Measurements from ENCODE around the gene RPL18.
"Not testable (repeated sequence)": the region's sequence is repeated elsewhere in the genome, so short reads cannot be mapped to it uniquely, and the experiment has no call there.

The RPL18 gene

DNA sequence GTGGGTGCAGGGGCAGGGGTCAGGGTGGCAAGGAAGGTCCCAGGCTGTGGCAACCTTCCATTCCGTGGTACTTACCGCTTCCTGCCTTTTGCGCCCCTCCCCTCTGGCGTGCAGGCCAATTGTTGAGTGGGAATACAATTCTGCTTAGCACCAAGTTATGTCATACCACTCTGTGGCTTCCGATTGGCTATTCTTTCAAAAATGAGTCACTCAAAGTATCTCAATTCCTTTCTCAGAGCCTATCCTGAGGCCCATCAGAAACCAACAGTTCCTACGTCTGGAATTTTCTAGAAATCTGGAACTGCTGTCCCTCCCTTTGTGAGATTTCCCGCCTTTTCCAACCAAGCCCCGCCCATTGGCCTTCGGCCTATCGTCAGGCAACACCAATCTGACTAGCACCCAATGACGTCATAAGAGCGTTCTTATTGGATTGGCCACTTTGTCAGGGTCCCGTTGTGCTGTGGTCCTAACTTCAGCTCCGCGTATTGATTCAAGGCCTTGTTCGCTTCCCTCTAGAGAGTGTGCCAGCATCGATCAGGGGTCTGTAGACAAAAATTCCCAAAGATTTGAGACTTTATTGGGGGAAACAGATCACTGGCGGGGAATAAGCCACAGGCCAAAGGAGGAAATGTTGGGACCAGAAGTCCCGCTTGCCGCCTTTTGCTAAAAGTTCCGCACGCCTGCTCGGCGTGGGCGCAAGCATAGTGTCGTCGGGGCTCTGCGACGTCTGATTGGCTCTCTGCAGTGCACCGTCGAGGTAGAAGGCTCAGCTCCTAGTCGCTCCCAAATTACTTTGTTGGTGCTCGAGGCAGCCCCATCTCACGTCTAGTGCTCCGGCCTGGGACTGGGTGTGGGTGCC lies 42.1 kb upstream of the RPL18 start:
- no peak overlapping the region; the same call in 1 of the 2 replicates for H3K27ac ChIP-seq
- TF ChIP-seq, protein P1, sequence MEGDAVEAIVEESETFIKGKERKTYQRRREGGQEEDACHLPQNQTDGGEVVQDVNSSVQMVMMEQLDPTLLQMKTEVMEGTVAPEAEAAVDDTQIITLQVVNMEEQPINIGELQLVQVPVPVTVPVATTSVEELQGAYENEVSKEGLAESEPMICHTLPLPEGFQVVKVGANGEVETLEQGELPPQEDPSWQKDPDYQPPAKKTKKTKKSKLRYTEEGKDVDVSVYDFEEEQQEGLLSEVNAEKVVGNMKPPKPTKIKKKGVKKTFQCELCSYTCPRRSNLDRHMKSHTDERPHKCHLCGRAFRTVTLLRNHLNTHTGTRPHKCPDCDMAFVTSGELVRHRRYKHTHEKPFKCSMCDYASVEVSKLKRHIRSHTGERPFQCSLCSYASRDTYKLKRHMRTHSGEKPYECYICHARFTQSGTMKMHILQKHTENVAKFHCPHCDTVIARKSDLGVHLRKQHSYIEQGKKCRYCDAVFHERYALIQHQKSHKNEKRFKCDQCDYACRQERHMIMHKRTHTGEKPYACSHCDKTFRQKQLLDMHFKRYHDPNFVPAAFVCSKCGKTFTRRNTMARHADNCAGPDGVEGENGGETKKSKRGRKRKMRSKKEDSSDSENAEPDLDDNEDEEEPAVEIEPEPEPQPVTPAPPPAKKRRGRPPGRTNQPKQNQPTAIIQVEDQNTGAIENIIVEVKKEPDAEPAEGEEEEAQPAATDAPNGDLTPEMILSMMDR (conservative IDR thresholded peaks at IDR 0.05): no peak

DNA sequence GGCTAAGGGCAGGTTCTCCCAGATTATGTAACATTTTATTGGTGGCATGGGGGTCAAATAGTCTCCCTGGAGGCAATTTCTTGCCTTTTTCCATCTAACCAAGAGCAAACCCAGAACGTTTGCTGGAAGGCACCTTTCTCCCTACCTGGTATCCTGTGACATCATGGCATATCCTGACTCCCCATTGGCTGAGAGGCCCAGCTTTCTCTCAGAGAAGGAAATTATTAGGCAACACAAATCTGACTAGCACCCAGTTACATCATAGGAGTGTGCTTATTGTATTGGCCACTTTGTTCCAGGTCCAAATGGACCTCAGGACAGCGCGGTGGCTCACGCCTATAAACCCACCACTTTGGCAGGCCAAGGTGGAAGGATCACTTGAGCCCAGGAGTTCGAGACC lies 40.8 kb upstream of the RPL18 start:
- H3K27ac ChIP-seq: no peak overlapping the region
- TF ChIP-seq, protein P1 (conservative IDR thresholded peaks at IDR 0.05): no peak

DNA sequence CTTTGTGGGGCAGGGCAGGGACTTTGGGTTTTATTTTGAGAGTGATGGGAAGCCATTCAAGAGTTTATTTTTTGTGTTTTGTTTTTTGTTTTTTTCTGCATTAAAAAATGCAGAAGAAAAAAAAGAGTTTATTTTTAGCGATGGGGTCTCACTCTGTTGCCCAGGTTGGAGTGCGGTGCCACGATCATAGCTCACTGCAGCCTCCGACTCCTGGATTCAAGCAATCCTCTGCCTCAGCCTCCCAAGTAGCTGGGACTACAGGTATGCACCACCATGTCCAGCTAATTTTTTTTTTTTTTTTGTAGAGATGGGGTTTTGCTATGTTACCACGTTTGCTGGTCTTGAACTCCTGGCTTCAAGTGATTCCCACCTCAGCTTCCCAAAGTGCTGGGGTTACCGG lies 39.5 kb upstream of the RPL18 start:
- H3K27ac ChIP-seq: no peak overlapping the region
- TF ChIP-seq, protein P1 (conservative IDR thresholded peaks at IDR 0.05): no peak

DNA sequence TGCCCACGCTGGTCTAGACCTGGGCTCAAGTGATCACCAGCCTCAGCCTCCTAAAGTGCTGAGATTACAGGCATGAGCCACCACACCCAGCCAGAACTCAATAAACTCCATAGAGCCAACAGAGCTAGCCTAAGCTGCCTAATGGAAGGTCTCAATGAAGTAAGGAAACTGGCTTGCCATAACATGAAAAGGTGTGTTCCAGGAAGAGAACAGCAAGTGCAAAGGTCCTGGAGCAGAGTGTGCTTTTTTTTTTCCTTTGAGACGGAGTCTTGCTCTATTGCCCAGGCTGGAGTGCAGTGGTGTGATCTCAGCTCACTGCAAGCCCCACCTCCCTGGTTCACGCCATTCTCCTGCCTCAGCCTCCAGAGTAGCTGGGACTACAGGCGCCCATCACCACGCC lies 38.9 kb upstream of the RPL18 start:
- H3K27ac ChIP-seq: not testable (repeated sequence)

DNA sequence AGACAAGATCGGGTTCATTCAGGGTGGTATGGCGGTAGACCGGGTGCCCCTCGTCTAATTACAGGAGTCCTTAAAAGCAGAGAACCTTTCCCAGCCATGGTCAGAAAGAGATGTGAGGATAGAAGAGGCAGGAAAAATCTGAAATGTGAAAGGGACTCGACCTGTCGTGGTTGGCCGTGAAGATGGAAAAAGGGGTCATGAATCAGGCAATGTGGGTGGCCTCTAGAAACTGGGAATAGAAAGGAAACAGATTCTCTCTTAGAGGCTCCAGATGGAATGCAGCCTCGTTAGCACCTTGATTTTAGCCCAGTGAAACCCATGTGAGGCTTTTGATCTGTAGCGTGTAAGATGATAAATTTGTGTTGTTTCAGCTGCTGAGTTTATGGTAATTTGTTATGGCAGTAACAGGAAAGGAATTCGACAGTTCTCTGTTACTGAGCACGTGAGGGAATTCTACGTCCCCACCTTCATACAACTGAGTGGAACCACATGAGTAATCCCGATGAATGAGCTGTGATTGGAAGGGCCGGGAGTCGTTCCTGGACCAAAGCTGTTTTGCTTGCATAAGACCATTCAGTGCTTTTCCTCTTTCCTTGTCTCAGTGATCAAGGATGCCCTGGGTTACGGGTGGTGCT lies 38.0 kb upstream of the RPL18 start:
- TF ChIP-seq, protein P1 (conservative IDR thresholded peaks at IDR 0.05): no peak
- no peak overlapping the region for H3K27ac ChIP-seq

DNA sequence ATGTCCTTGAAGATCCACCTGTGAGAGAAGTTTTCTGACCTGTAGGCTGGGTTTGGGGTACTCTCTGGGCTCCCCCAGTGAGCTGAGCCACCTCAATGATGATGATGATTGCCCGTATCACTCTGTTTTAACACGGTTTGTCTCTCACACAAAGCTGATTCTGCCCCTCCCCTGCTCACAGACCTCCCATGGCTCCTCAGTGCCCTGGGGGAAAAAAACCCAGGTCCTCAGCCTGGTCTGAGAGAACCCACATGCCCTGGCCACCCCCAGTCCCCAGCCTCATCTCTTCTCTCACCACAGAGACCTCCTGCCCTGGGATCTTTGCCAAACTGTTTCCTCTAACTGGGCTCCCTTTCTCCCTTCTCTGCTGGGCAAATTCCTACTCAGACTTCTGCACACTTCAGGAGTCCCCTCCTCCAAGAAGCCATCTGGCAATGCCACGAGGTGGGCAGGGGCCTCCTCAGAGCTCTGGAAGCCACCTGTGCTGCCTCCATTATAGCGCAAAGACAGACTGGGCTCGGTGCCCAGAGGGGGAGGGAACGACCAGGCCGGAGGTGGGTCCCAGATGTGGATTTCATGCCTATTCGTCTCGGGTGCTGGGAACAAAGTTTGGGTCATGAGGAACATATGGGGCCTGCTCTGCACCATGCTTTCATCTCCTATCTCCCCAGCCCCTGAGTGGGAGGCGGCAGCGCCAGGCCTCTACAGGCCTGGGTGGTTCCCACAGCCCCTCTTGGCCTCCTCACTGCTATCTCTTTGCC lies 35.5 kb upstream of the RPL18 start:
- no peak overlapping the region for H3K27ac ChIP-seq

DNA sequence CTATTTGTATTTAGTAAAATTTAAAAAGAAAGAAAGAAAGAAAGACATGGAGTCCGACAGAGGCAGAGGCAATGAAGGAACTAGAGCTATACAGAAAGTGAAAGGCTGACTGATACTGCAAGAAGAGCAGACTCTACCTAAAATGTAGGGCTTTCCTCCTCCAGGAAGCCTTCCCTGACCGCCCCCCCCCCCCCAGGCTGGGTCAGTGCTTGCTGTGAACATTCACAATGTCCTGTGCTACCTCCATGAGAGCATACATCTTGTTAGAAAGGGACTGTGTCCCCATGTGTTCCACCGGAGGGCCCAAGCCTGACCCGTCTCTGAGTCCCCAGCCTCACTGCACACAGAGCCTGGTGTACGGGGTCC lies 32.7 kb upstream of the RPL18 start:
- no peak overlapping the region for H3K27ac ChIP-seq
- TF ChIP-seq, protein P1 (conservative IDR thresholded peaks at IDR 0.05): no peak

More for the DNA sequence above, 35.5 kb upstream of the RPL18 start:
- TF ChIP-seq, protein P1 (conservative IDR thresholded peaks at IDR 0.05): no peak

Data from VCaP (cell line).